Panc1 (cell line): ENCODE data around the gene VHLL. TPM values are rescaled to one million over a fixed set of nuclear protein-coding genes. Genes with fewer than 3 reads are reported as not detected.

ENCODE experiments used
- ATAC-seq: fragments of 200-7000 bp; cut with Tn5 transposase; 2 replicates; pipeline ENCODE4 v1.9.1; 2020; ENCODE audit warnings: mild to moderate bottlenecking, moderate library complexity
- BruUV-seq: library from RNA; stranded (reverse); fragments of 400-500 nt; replicated peaks from 2 replicates; lab custom pipeline; 2021; lab: Mats Ljungman, UMichigan
- CTCF ChIA-PET: fragments of 300-600 bp; sonication (Branson Sonifier 250); formaldehyde crosslinking; loops from one replicate; lab custom pipeline; 2022; ENCODE audit warnings: antibody characterized with exemption; lab: Charles Lee
- POLR2A ChIA-PET: fragments of 300-600 bp; sonication (Branson Sonifier 250); formaldehyde crosslinking; loops from one replicate; lab custom pipeline; 2022; ENCODE audit warnings: antibody characterized with exemption; lab: Charles Lee
- DNase-seq: peaks from one replicate; pipeline ENCODE4 v3.0.0-alpha.2; 2010; ENCODE audit warnings: low read depth, low spot score
- H3K27ac ChIP-seq: 2 replicates; pipeline ENCODE4 v1.5.1; 2011; ENCODE audit warnings: mild to moderate bottlenecking, low read length, inconsistent platforms
- H3K27me3 ChIP-seq: fragments of 200-500 bp; sonication (Bioruptor generic); 2 replicates; pipeline ENCODE4 v1.6.0; 2014; ENCODE audit warnings: low read length, inconsistent platforms; ENCODE audit not compliant: control insufficient read depth, insufficient read depth
- H3K36me3 ChIP-seq: fragments of 200-500 bp; sonication (Bioruptor generic); 2 replicates; pipeline ENCODE4 v1.5.1; 2014; ENCODE audit warnings: inconsistent platforms, mild to moderate bottlenecking, low read length, moderate library complexity; ENCODE audit not compliant: control insufficient read depth, insufficient read depth
- H3K4me1 ChIP-seq: 2 replicates; pipeline ENCODE4 v1.5.1; 2011; ENCODE audit warnings: inconsistent platforms, mild to moderate bottlenecking, low read length, moderate library complexity; ENCODE audit not compliant: control insufficient read depth, insufficient read depth
- H3K4me3 ChIP-seq, 2 experiments: 2 replicates each; pipeline ENCODE4 v1.5.1; 2011 to 2012; ENCODE audit warnings: low read depth in 2 of 2, low read length in 2 of 2, mild to moderate bottlenecking in 2 of 2, inconsistent platforms in 1 of 2, moderate library complexity in 1 of 2
- H3K9me3 ChIP-seq: fragments of 200-500 bp; sonication (Bioruptor generic); 2 replicates; pipeline ENCODE4 v1.5.1; 2014; ENCODE audit warnings: low read depth, mild to moderate bottlenecking, inconsistent platforms, low read length, moderate library complexity; ENCODE audit not compliant: control insufficient read depth, insufficient read depth
- POLR2AphosphoS5 ChIP-seq: IDR thresholded peaks from 2 replicates; pipeline ENCODE4 v1.6.1; 2012; ENCODE audit warnings: mild to moderate bottlenecking, low read depth, low read length, moderate library complexity
- REST ChIP-seq, 2 experiments: IDR thresholded peaks; 2 replicates each; pipeline ENCODE4 v1.6.1; 2011 to 2012; ENCODE audit warnings: low read depth in 2 of 2, control low read depth in 1 of 2, low read length in 1 of 2, mild to moderate bottlenecking in 1 of 2, moderate library complexity in 1 of 2; ENCODE audit not compliant: insufficient read depth in 1 of 2
- SIN3A ChIP-seq: IDR thresholded peaks from 2 replicates; pipeline ENCODE4 v1.6.1; 2012; ENCODE audit warnings: low read depth, mild to moderate bottlenecking, low read length, moderate library complexity, borderline replicate concordance; ENCODE audit not compliant: insufficient read depth
- TCF7L2 ChIP-seq: IDR thresholded peaks from 2 replicates; pipeline ENCODE4 v1.6.1; 2011; ENCODE audit warnings: mild to moderate bottlenecking, low read depth, low read length, inconsistent platforms
- in situ Hi-C: cut with HindIII; loops from 2 replicates; pipeline ENCODE4 v1.10.0; 2016; ENCODE audit warnings: low sequenced_read_pairs, low pct_unique_long_range_greater_than_20kb
- intact Hi-C: fragments of 100-400 bp; cut with micrococcal nuclease; formaldehyde crosslinking; loops from one replicate; pipeline ENCODE4 v1.10.0; 2022; ENCODE audit not compliant: unreplicated experiment
- total RNA-seq: library from RNA; stranded (reverse); gene quantifications from one replicate; pipeline ENCODE4 v1.2.1, GENCODE V29; 2021; ENCODE audit not compliant: unreplicated experiment
- TF ChIP-seq, protein P1 (sequence below): fragments of 450-650 bp; IDR thresholded peaks from 2 replicates; pipeline ENCODE4 v1.5.1; 2017; ENCODE audit warnings: mild to moderate bottlenecking

The VHLL gene
- total RNA-seq, 1 experiment from 2014 or later, result 0.28 TPM

DNA sequence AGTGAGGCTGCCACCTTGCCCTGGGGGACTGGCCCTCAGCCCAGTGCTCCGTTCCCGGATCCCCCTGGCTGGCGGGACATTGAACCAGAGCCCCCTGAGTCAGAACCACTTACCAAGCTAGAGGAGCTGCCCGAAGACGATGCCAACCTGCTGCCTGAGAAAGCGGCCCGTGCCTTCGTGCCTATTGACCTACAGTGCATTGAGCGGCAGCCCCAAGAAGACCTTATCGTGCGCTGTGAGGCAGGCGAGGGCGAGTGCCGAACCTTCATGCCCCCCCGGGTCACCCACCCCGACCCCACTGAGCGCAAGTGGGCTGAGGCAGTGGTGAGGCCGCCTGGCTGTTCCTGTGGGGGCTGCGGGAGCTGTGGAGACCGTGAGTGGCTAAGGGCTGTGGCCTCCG is 13.7 kb downstream of the VHLL start:
- intact Hi-C loops, result no loop called here
- in situ Hi-C loops, result no loop called here
- POLR2A ChIA-PET, result no interaction called here
- Histone ChIP-seq H3K36me3 (peaks cover 5% of the 10 kb centered on the region; the same call in 1 of the 2 replicates), H3K27ac (no peak overlapping the region), H3K4me3 (no peak overlapping the region), H3K9me3 (no peaks in the 10 kb centered on the region), H3K4me1 (peaks cover 14% of the 10 kb centered on the region), H3K27me3 (no peaks in the 10 kb centered on the region)
- DNase-seq (no peak), ATAC-seq (no peak)
- CTCF ChIA-PET, result interaction anchor here (0.5 kb wide), 1 partner anchor 212 kb away, joined by 3 read pairs; no protein-coding TSS in a partner anchor
- TF ChIP-seq, protein P1, sequence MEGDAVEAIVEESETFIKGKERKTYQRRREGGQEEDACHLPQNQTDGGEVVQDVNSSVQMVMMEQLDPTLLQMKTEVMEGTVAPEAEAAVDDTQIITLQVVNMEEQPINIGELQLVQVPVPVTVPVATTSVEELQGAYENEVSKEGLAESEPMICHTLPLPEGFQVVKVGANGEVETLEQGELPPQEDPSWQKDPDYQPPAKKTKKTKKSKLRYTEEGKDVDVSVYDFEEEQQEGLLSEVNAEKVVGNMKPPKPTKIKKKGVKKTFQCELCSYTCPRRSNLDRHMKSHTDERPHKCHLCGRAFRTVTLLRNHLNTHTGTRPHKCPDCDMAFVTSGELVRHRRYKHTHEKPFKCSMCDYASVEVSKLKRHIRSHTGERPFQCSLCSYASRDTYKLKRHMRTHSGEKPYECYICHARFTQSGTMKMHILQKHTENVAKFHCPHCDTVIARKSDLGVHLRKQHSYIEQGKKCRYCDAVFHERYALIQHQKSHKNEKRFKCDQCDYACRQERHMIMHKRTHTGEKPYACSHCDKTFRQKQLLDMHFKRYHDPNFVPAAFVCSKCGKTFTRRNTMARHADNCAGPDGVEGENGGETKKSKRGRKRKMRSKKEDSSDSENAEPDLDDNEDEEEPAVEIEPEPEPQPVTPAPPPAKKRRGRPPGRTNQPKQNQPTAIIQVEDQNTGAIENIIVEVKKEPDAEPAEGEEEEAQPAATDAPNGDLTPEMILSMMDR, result no peak
- TF ChIP-seq TCF7L2, result no peak
- no peak for TF ChIP-seq SIN3A
- no peak for TF ChIP-seq POLR2AphosphoS5
- no peak for TF ChIP-seq REST (IDR thresholded peaks at IDR 0.05; ENCODE audit: insufficient read depth in 1 of 2, low read depth in 2 of 2, low read length in 1 of 2)
- BruUV-seq, result no TSS peak

- Histone ChIP-seq H3K4me1 (peaks cover 14% of the 10 kb centered on the region), H3K27me3 (no peaks in the 10 kb centered on the region), H3K9me3 (no peaks in the 10 kb centered on the region), H3K4me3 (no peak overlapping the region), H3K27ac (no peak overlapping the region), H3K36me3 (peaks cover 7% of the 10 kb centered on the region; the same call in 1 of the 2 replicates)
- ATAC-seq (no peak), DNase-seq (no peak)
- in situ Hi-C loops, result no loop called here
- intact Hi-C loops, result no loop called here
- BruUV-seq, result no TSS peak
- TF ChIP-seq REST (IDR thresholded peaks at IDR 0.05; ENCODE audit: insufficient read depth in 1 of 2, low read depth in 2 of 2, low read length in 1 of 2) (no peak), POLR2AphosphoS5 (no peak), SIN3A (no peak)
- ChIA-PET POLR2A (no interaction called here), CTCF (no interaction called here)
Observed at GRCh38 chr1:156284757-156285156, 14.3 kb downstream of the VHLL start.
